ENCODE results near the gene TMEM253. TPM values are rescaled to one million over a fixed set of nuclear protein-coding genes. Genes with fewer than 3 reads are reported as not detected.

TMEM253 gene
- total and polyA plus RNA-seq, 9 of the 15 experiments (the other 6 are each of a cell fraction or from before 2014, with no cell fraction given): 0.11 to 0.61 (median 0.26) TPM; not detected in 3

- ATAC-seq (peak; percentile 28; the same call in 1 of the 3 replicates), DNase-seq (ENCODE audit: extremely low read depth in 1 of 4, low spot score in 3 of 4) (no peak), FAIRE-seq (no peak)
- 34% methylated on average over 4 of the region's 7 CpGs for WGBS (ENCODE audit: insufficient coverage, low coverage, missing lambda C conversion rate)
- H3K9me3 ChIP-seq (replicated peaks; ENCODE audit: control insufficient read depth, insufficient read depth, low read depth, low read length): no peaks in the 10 kb centered on the region
- no peaks in the 10 kb centered on the region for H3K27me3 ChIP-seq (ENCODE audit: control insufficient read depth in 2 of 2, insufficient read depth in 2 of 2, low read length in 2 of 2)
- ChIA-PET CTCF (ENCODE audit: low intra/inter-chr PET ratio) (interaction anchor here (1.7 to 2.5 kb wide), 3 partner anchors 13 to 79 kb away, joined by 6 to 21 read pairs (median 8); no protein-coding TSS in a partner anchor), POLR2A (interaction anchor here (0.7 to 1.3 kb wide), 2 partner anchors 23 to 37 kb away, joined by 3 read pairs; partner anchors contain the start of genes ARHGEF40 and RNASE8)
- peaks cover 5% of the 10 kb centered on the region; the same call in 1 of the 3 replicates for H3K36me3 ChIP-seq (ENCODE audit: control insufficient read depth, insufficient read depth, low read length)
- H3K4me1 ChIP-seq (replicated peaks in 1 of 2; ENCODE audit: control insufficient read depth in 2 of 2, insufficient read depth in 2 of 2, low read length in 2 of 2): peaks cover 5 to 29% of the 10 kb centered on the region in 2 experiments; a peak in 4 of 5 replicates
- no peak overlapping the region for H3K4me2 ChIP-seq (ENCODE audit: insufficient read depth, low read length)
- BruUV-seq (replicated peaks): no TSS peak
- no peaks in the 10 kb centered on the region for H3K9me1 ChIP-seq (ENCODE audit: control insufficient read depth, insufficient read depth, low read length)
- no peak overlapping the region for H2AFZ ChIP-seq (ENCODE audit: low read depth, low read length)
- no peak overlapping the region for H3K4me3 ChIP-seq
- no peaks in the 10 kb centered on the region for H3K79me2 ChIP-seq (ENCODE audit: control insufficient read depth, insufficient read depth, low read length)
- H3K27ac ChIP-seq (ENCODE audit: extremely low read depth, low read depth, low read length): no peak overlapping the region
- intact Hi-C loops (cut with micrococcal nuclease) (loop anchor here (1.0 to 2.0 kb wide), 2 partner anchors 10 to 79 kb away; no protein-coding TSS in a partner anchor), in situ Hi-C loops (cut with MboI) (no loop called here)
- TF ChIP-seq CTCF (IDR thresholded peaks at IDR 0.05 in 2 of 3, conservative IDR thresholded peaks at IDR 0.05 in 1 of 3; ENCODE audit: insufficient read depth in 2 of 3, low read depth in 1 of 3, low read length in 3 of 3) (0 out of 6 replicates have a peak, but pooled peaks of 2 of the 3 experiments have one; percentile 19 to 22), KDM1A (IDR thresholded peaks at IDR 0.05) (0 out of 4 replicates have a peak, but pooled peaks of 1 of the 2 experiments have one; percentile 9), STAG1 (CRISPR knock-in tag; IDR thresholded peaks at IDR 0.05; ENCODE audit: borderline replicate concordance) (no peak), ZSCAN29 (IDR thresholded peaks at IDR 0.05) (no peak), CHD7 (IDR thresholded peaks at IDR 0.05; ENCODE audit: low read depth, low read length) (no peak), ZNF3 (CRISPR knock-in tag; IDR thresholded peaks at IDR 0.05) (no peak), RBM39 (optimal IDR thresholded peaks at IDR 0.05; ENCODE audit: low read depth, low read length) (no peak)
- H3K9ac ChIP-seq (ENCODE audit: insufficient read depth in 1 of 2, low read depth in 2 of 2, low read length in 2 of 2): no peak overlapping the region
- no peaks in the 10 kb centered on the region for H4K20me1 ChIP-seq (replicated peaks; ENCODE audit: control insufficient read depth, insufficient read depth, low read length)
Observed at GRCh38 chr14:21093769-21094681, 6.8 kb upstream of the TMEM253 start.

Measured in K562 (cell line).